HG02938 (cell line): ENCODE data around the gene MINDY4.
A peak's percentile ranks its signal among the peaks of the same experiment; 100 is the strongest.

Experiments
- ATAC-seq: cut with Tn5 transposase; IDR thresholded peaks from one replicate; pipeline ENCODE4 v1.9.1; 2021; ENCODE audit warnings: mild to moderate bottlenecking, moderate library complexity; ENCODE audit not compliant: unreplicated experiment

Gene MINDY4

GRCh38 chr7:30741289-30741688, 29.9 kb upstream of the MINDY4 start:
- ATAC-seq = no peak

- ATAC-seq = no peak
These were observed 27.7 kb upstream of the MINDY4 start for GRCh38 chr7:30743371-30744074.

GRCh38 chr7:30744075-30744417, 27.2 kb upstream of the MINDY4 start:
- ATAC-seq = no peak

GRCh38 chr7:30745261-30745941, 25.8 kb upstream of the MINDY4 start:
- no peak for ATAC-seq

GRCh38 chr7:30750010-30750409, 21.2 kb upstream of the MINDY4 start:
- no peak for ATAC-seq

GRCh38 chr7:30750683-30751650, 20.2 kb upstream of the MINDY4 start:
- no peak for ATAC-seq

- no peak for ATAC-seq
These were observed 19.4 kb upstream of the MINDY4 start, which contains the start of gene INMT for GRCh38 chr7:30751696-30752273. Gene INMT, plus strand, starts transcription at chr7:30752135. Its CDS starts 16 bp downstream, at chr7:30752151.

- no peak for ATAC-seq
These were observed 18.7 kb upstream of the MINDY4 start for GRCh38 chr7:30752484-30752883.

GRCh38 chr7:30752979-30753378, 18.2 kb upstream of the MINDY4 start:
- ATAC-seq = no peak

GRCh38 chr7:30754315-30754877, 16.8 kb upstream of the MINDY4 start:
- no peak for ATAC-seq

- no peak for ATAC-seq
These were observed 15.6 kb upstream of the MINDY4 start for GRCh38 chr7:30755384-30756154.

- ATAC-seq = no peak
These were observed 13.9 kb upstream of the MINDY4 start for GRCh38 chr7:30757342-30757692.

- no peak for ATAC-seq
These were observed 10.6 kb upstream of the MINDY4 start for GRCh38 chr7:30760514-30761213.

- ATAC-seq = no peak
These were observed 9.7 kb upstream of the MINDY4 start for GRCh38 chr7:30761214-30762156.

- ATAC-seq = peak; percentile 59
These were observed 6.9 kb upstream of the MINDY4 start for GRCh38 chr7:30764030-30764975.

- no peak for ATAC-seq
These were observed 5.8 kb upstream of the MINDY4 start for GRCh38 chr7:30765408-30765807.

GRCh38 chr7:30770845-30771173, 408 bp upstream of the MINDY4 start:
- no peak for ATAC-seq
